ENCODE results near the gene PRUNE1.

- TF ChIP-seq CTCF (IDR thresholded peaks at IDR 0.05): no peak
- peak in 1 of 4 donors; percentile 35 for TF ChIP-seq POLR2A (IDR thresholded peaks at IDR 0.05)
These were observed 47.9 kb downstream of the PRUNE1 start for GRCh38 chr1:151056149-151056548.
